IMR-90 (cell line): ENCODE measurements around the gene ROBO1. TPM values are rescaled to one million over a fixed set of nuclear protein-coding genes. Genes with fewer than 3 reads are reported as not detected.

Source experiments
- ATAC-seq: fragments of 200-7000 bp; cut with Tn5 transposase; 2 replicates; pipeline ENCODE4 v1.9.1; 2020; ENCODE audit warnings: low read depth, mild to moderate bottlenecking, moderate library complexity
- BruUV-seq: library from RNA; stranded (reverse); fragments of 400-500 nt; replicated peaks from 2 replicates; lab custom pipeline; 2021; lab: Mats Ljungman, UMichigan
- CTCF ChIA-PET: fragments of 300-600 bp; formaldehyde crosslinking; extraction: SDS; loops from one replicate; lab custom pipeline; 2021; ENCODE audit warnings: antibody characterized with exemption; lab: Yijun Ruan, JAX
- POLR2A ChIA-PET: fragments of 300-600 bp; sonication (Branson Sonifier 250); formaldehyde crosslinking; loops from one replicate; lab custom pipeline; 2022; ENCODE audit warnings: antibody characterized with exemption; ENCODE audit not compliant: unreplicated experiment; lab: Charles Lee
- DNase-seq: peaks from one replicate; pipeline ENCODE4 v3.0.0; 2013
- H2AFZ ChIP-seq: replicated peaks from 2 replicates; pipeline ENCODE3; 2013; ENCODE audit warnings: low read length, mild to moderate bottlenecking; ENCODE audit not compliant: poor library complexity
- H2AK5ac ChIP-seq: 2 replicates; pipeline ENCODE4 v1.6.1; 2013; ENCODE audit warnings: low read depth, low read length, inconsistent platforms
- H2AK9ac ChIP-seq: replicated peaks from 2 replicates; pipeline ENCODE3; 2013; ENCODE audit warnings: mild to moderate bottlenecking, low read depth, low read length, moderate library complexity; ENCODE audit not compliant: poor library complexity
- H2BK120ac ChIP-seq: 2 replicates; pipeline ENCODE4 v1.6.1; 2013; ENCODE audit warnings: low read depth, low read length, inconsistent platforms
- H2BK15ac ChIP-seq: 3 replicates; pipeline ENCODE4 v1.6.1; 2013; ENCODE audit warnings: low read depth, low read length, inconsistent platforms
- H2BK20ac ChIP-seq: 2 replicates; pipeline ENCODE4 v1.6.1; 2013; ENCODE audit warnings: low read depth, mild to moderate bottlenecking, inconsistent platforms, low read length, moderate library complexity
- H2BK5ac ChIP-seq: 2 replicates; pipeline ENCODE4 v1.6.1; 2013; ENCODE audit warnings: mild to moderate bottlenecking, low read depth, low read length, inconsistent platforms; ENCODE audit not compliant: poor library complexity, severe bottlenecking
- H3K14ac ChIP-seq: replicated peaks from 2 replicates; pipeline ENCODE4 v1.6.1; 2013; ENCODE audit warnings: low read depth, low read length, inconsistent platforms
- H3K18ac ChIP-seq: 2 replicates; pipeline ENCODE4 v1.6.1; 2013; ENCODE audit warnings: low read depth, low read length, control low read depth
- H3K23ac ChIP-seq: 2 replicates; pipeline ENCODE4 v1.6.1; 2013; ENCODE audit warnings: low read depth, low read length, inconsistent platforms
- H3K27ac ChIP-seq: 2 replicates; pipeline ENCODE4 v1.5.1; 2013; ENCODE audit warnings: mild to moderate bottlenecking, control low read depth, low read length; ENCODE audit not compliant: insufficient read depth
- H3K27me3 ChIP-seq: 2 replicates; pipeline ENCODE4 v1.6.1; 2013; ENCODE audit warnings: low read length; ENCODE audit not compliant: control insufficient read depth, insufficient read depth
- H3K36me3 ChIP-seq: 2 replicates; pipeline ENCODE4 v1.6.1; 2013; ENCODE audit warnings: low read length, mixed read lengths; ENCODE audit not compliant: control insufficient read depth, insufficient read depth
- H3K4ac ChIP-seq: 2 replicates; pipeline ENCODE4 v1.6.1; 2013; ENCODE audit warnings: low read depth, low read length, inconsistent platforms
- H3K4me1 ChIP-seq: 2 replicates; pipeline ENCODE4 v1.6.1; 2013; ENCODE audit warnings: low read length, mixed read lengths; ENCODE audit not compliant: control insufficient read depth, insufficient read depth
- H3K4me2 ChIP-seq: 2 replicates; pipeline ENCODE4 v1.6.1; 2013; ENCODE audit warnings: low read depth, mild to moderate bottlenecking, control low read depth, low read length, moderate library complexity
- H3K4me3 ChIP-seq: 2 replicates; pipeline ENCODE4 v1.5.1; 2013; ENCODE audit warnings: low read depth, mild to moderate bottlenecking, control low read depth, low read length, moderate library complexity; ENCODE audit not compliant: insufficient read depth
- H3K56ac ChIP-seq: 2 replicates; pipeline ENCODE4 v1.6.1; 2013; ENCODE audit warnings: low read length, inconsistent platforms; ENCODE audit not compliant: insufficient read depth; ENCODE audit errors: extremely low read depth
- H3K79me1 ChIP-seq, 2 experiments: 2 replicates each; pipeline ENCODE4 v1.6.1; 2013; ENCODE audit warnings: low read length in 2 of 2, inconsistent platforms in 1 of 2, low read depth in 1 of 2
- H3K9ac ChIP-seq: 2 replicates; pipeline ENCODE4 v1.6.1; 2013; ENCODE audit warnings: low read depth, low read length, control low read depth
- H3K9me1 ChIP-seq: 2 replicates; pipeline ENCODE4 v1.6.1; 2013; ENCODE audit warnings: low read length, inconsistent platforms; ENCODE audit not compliant: insufficient read depth
- H3K9me3 ChIP-seq: 2 replicates; pipeline ENCODE4 v1.6.1; 2013; ENCODE audit warnings: low read length; ENCODE audit not compliant: control insufficient read depth, insufficient read depth
- H4K20me1 ChIP-seq: 2 replicates; pipeline ENCODE4 v1.6.1; 2013; ENCODE audit warnings: low read length, inconsistent platforms; ENCODE audit not compliant: insufficient read depth
- H4K5ac ChIP-seq: 2 replicates; pipeline ENCODE4 v1.6.1; 2013; ENCODE audit warnings: mild to moderate bottlenecking, low read depth, low read length, control low read depth
- H4K8ac ChIP-seq, 2 experiments: 2 replicates each; pipeline ENCODE4 v1.6.1; 2013; ENCODE audit warnings: low read depth in 2 of 2, low read length in 2 of 2, control low read depth in 1 of 2, inconsistent platforms in 1 of 2
- H4K91ac ChIP-seq: 2 replicates; pipeline ENCODE4 v1.6.1; 2013; ENCODE audit warnings: low read depth, low read length, inconsistent platforms; ENCODE audit not compliant: insufficient read depth
- BHLHE40 ChIP-seq: fragments of 150-350 bp; IDR thresholded peaks from 2 replicates; pipeline ENCODE4 v1.6.1; 2016; ENCODE audit warnings: mild to moderate bottlenecking, low read depth, low read length
- CEBPB ChIP-seq: IDR thresholded peaks from 2 replicates; pipeline ENCODE4 v1.6.1; 2012; ENCODE audit warnings: low read depth, low read length, improper control_type of control experiment
- CHD1 ChIP-seq: IDR thresholded peaks from 2 replicates; pipeline ENCODE4 v1.6.1; 2012; ENCODE audit warnings: low read depth, low read length, improper control_type of control experiment
- FOS ChIP-seq: fragments of 150-350 bp; IDR thresholded peaks from 2 replicates; pipeline ENCODE4 v1.6.1; 2016; ENCODE audit warnings: low read depth, low read length
- MAFK ChIP-seq: IDR thresholded peaks from 2 replicates; pipeline ENCODE4 v1.6.1; 2012; ENCODE audit warnings: low read depth, low read length, improper control_type of control experiment
- MAZ ChIP-seq: IDR thresholded peaks from 2 replicates; pipeline ENCODE4 v1.6.1; 2012; ENCODE audit warnings: low read depth, mild to moderate bottlenecking, low read length, improper control_type of control experiment, moderate library complexity, borderline replicate concordance
- MXI1 ChIP-seq: IDR thresholded peaks from 2 replicates; pipeline ENCODE4 v1.6.1; 2012; ENCODE audit warnings: low read depth, mild to moderate bottlenecking, low read length, moderate library complexity, borderline replicate concordance
- NFE2L2 ChIP-seq: fragments of 150-350 bp; IDR thresholded peaks from 2 replicates; pipeline ENCODE4 v1.6.1; 2016; ENCODE audit warnings: low read depth, mild to moderate bottlenecking, low read length
- POLR2A ChIP-seq: IDR thresholded peaks from 2 replicates; pipeline ENCODE4 v1.6.1; 2012; ENCODE audit warnings: mild to moderate bottlenecking, low read depth, low read length
- RAD21 ChIP-seq: IDR thresholded peaks from 2 replicates; pipeline ENCODE4 v1.6.1; 2012; ENCODE audit warnings: low read length, improper control_type of control experiment
- RCOR1 ChIP-seq: IDR thresholded peaks from 2 replicates; pipeline ENCODE4 v1.6.1; 2012; ENCODE audit warnings: mild to moderate bottlenecking, low read length, improper control_type of control experiment; ENCODE audit not compliant: insufficient replicate concordance
- RFX5 ChIP-seq: IDR thresholded peaks from 2 replicates; pipeline ENCODE4 v1.8.0; 2012; ENCODE audit warnings: low read depth, mild to moderate bottlenecking, low read length, moderate library complexity
- SMC3 ChIP-seq: fragments of 150-350 bp; IDR thresholded peaks from 2 replicates; pipeline ENCODE4 v1.6.1; 2016; ENCODE audit warnings: low read depth, mild to moderate bottlenecking, antibody characterized with exemption, low read length, moderate library complexity
- WGBS, 2 experiments: methylation state at CpG; one replicate each; pipeline versions ENCODE4 v1.1.5 to v1.1.7; 2013; ENCODE audit warnings: missing lambda C conversion rate in 2 of 2; ENCODE audit not compliant: insufficient read length in 1 of 2; ENCODE audit errors: extremely low coverage in 2 of 2; 5-methylcytosine and 5-hydroxymethylcytosine counted together
- dilution Hi-C: fragments of 300-500 bp; cut with HindIII; formaldehyde crosslinking; loops from one replicate; pipeline ENCODE4 v1.14.3; 2018; ENCODE audit warnings: low sequenced_read_pairs; ENCODE audit not compliant: unreplicated experiment
- in situ Hi-C: fragments of 300-500 bp; cut with MboI; formaldehyde crosslinking; loops from 3 replicates; pipeline ENCODE4 v1.14.3; 2019; ENCODE audit warnings: low sequenced_read_pairs, inconsistent platforms, mixed read lengths
- intact Hi-C: fragments of 100-400 bp; cut with micrococcal nuclease; formaldehyde crosslinking; loops from 2 replicates; pipeline ENCODE4 v1.10.0; 2022
- polyA plus RNA-seq, 3 experiments: library from polyadenylated mRNA; depleted of rRNA; stranded (reverse); fragments of >200 nt; gene quantifications; 2 replicates each; pipeline ENCODE4 v1.2.3, GENCODE V29; 2012; ENCODE audit warnings: low replicate concordance in 1 of 3
- total RNA-seq: library from RNA; depleted of rRNA; stranded (reverse); fragments of >200 nt; gene quantifications from 2 replicates; pipeline ENCODE4 v1.2.3, GENCODE V29; 2012
- TF ChIP-seq, protein P1 (sequence below): fragments of 150-350 bp; IDR thresholded peaks from 2 replicates; pipeline ENCODE4 v1.6.1; 2017; ENCODE audit warnings: mild to moderate bottlenecking, antibody characterized with exemption, low read length, low read depth
- TF ChIP-seq, protein P2 (sequence below): fragments of 150-350 bp; IDR thresholded peaks from 2 replicates; pipeline ENCODE4 v1.6.1; 2016; ENCODE audit warnings: low read depth, mild to moderate bottlenecking, low read length, moderate library complexity, borderline replicate concordance
- TF ChIP-seq, protein P3 (sequence below): conservative IDR thresholded peaks from 2 replicates; pipeline ENCODE4 v1.5.1; 2012; ENCODE audit warnings: mild to moderate bottlenecking, low read depth, low read length, improper control_type of control experiment

ROBO1 gene
- total and polyA plus RNA-seq, 2 of the 4 experiments (the other 2 are of a cell fraction) = 24.1 to 53.9 TPM

DNA sequence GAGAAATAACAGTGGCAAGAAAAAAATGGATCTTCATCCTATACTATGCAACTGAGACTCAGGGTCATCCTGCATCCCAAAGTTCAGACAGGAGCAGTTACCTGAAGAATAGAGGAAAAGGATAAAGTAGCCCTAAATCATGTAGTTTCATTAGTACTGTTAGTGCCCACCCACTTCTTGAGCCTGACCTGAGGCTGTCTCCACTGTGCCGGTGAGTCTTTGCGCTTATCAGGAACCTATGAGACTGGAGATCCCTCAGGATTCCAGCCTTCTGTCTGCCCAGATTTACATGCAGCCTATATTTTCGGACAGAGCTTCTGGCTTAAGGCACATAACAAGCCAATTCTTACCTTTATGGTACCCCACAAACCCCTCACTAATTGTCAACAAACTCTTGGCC lies 791.6 kb downstream of the ROBO1 start:
- no peak overlapping the region for H3K27ac ChIP-seq
- no peaks in the 10 kb centered on the region for H3K36me3 ChIP-seq
- H4K8ac ChIP-seq = no peak overlapping the region
- H3K9me3 ChIP-seq = no peaks in the 10 kb centered on the region
- H3K79me1 ChIP-seq = peaks cover 16 to 18% of the 10 kb centered on the region in 2 experiments
- DNase-seq = no peak
- H3K9ac ChIP-seq = no peak overlapping the region
- H3K18ac ChIP-seq = no peak overlapping the region
- no TSS peak for BruUV-seq
- no peak overlapping the region for H4K5ac ChIP-seq
- H3K56ac ChIP-seq = no peak overlapping the region
- TF ChIP-seq, protein P1, sequence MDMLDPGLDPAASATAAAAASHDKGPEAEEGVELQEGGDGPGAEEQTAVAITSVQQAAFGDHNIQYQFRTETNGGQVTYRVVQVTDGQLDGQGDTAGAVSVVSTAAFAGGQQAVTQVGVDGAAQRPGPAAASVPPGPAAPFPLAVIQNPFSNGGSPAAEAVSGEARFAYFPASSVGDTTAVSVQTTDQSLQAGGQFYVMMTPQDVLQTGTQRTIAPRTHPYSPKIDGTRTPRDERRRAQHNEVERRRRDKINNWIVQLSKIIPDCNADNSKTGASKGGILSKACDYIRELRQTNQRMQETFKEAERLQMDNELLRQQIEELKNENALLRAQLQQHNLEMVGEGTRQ = no peak
- TF ChIP-seq CEBPB (no peak), RCOR1 (no peak), SMC3 (no peak), CHD1 (no peak), FOS (no peak), MXI1 (no peak), NFE2L2 (no peak), BHLHE40 (no peak), MAFK (no peak), MAZ (no peak), RFX5 (no peak), RAD21 (no peak), POLR2A (no peak)
- TF ChIP-seq, protein P2, sequence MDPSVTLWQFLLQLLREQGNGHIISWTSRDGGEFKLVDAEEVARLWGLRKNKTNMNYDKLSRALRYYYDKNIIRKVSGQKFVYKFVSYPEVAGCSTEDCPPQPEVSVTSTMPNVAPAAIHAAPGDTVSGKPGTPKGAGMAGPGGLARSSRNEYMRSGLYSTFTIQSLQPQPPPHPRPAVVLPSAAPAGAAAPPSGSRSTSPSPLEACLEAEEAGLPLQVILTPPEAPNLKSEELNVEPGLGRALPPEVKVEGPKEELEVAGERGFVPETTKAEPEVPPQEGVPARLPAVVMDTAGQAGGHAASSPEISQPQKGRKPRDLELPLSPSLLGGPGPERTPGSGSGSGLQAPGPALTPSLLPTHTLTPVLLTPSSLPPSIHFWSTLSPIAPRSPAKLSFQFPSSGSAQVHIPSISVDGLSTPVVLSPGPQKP = no peak
- TF ChIP-seq, protein P3, sequence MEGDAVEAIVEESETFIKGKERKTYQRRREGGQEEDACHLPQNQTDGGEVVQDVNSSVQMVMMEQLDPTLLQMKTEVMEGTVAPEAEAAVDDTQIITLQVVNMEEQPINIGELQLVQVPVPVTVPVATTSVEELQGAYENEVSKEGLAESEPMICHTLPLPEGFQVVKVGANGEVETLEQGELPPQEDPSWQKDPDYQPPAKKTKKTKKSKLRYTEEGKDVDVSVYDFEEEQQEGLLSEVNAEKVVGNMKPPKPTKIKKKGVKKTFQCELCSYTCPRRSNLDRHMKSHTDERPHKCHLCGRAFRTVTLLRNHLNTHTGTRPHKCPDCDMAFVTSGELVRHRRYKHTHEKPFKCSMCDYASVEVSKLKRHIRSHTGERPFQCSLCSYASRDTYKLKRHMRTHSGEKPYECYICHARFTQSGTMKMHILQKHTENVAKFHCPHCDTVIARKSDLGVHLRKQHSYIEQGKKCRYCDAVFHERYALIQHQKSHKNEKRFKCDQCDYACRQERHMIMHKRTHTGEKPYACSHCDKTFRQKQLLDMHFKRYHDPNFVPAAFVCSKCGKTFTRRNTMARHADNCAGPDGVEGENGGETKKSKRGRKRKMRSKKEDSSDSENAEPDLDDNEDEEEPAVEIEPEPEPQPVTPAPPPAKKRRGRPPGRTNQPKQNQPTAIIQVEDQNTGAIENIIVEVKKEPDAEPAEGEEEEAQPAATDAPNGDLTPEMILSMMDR = no peak
- peak overlapping the region; percentile 16 for H2BK20ac ChIP-seq
- no peak overlapping the region for H2AFZ ChIP-seq
- in situ Hi-C loops = loop anchor here (25.0 kb wide), 1 partner anchor 314 kb away; no protein-coding TSS in a partner anchor
- no peaks in the 10 kb centered on the region for H4K20me1 ChIP-seq
- no peak overlapping the region for H3K4me2 ChIP-seq
- peak overlapping the region; percentile 4 for H3K23ac ChIP-seq
- no peak overlapping the region for H2BK5ac ChIP-seq
- no peak overlapping the region for H4K91ac ChIP-seq
- POLR2A ChIA-PET = no interaction called here
- H2BK120ac ChIP-seq = no peak overlapping the region; the same call in 1 of the 2 replicates
- no peaks in the 10 kb centered on the region for H3K4me1 ChIP-seq
- dilution Hi-C loops = no loop called here
- H3K4ac ChIP-seq = no peak overlapping the region
- CTCF ChIA-PET = interaction anchor here (0.6 kb wide), 1 partner anchor 157 kb away, joined by 3 read pairs; no protein-coding TSS in a partner anchor
- intact Hi-C loops = no loop called here
- no peak overlapping the region for H2BK15ac ChIP-seq
- H2AK5ac ChIP-seq = no peak overlapping the region
- 100% methylated on average over 2 of the region's 3 CpGs; no CpG with 5 or more reads in 1 of the 2 experiments for WGBS, 2 experiments
- H3K27me3 ChIP-seq = no peaks in the 10 kb centered on the region
- H3K9me1 ChIP-seq = no peaks in the 10 kb centered on the region
- no peak for ATAC-seq
- H3K4me3 ChIP-seq = no peak overlapping the region
- no peak overlapping the region for H3K14ac ChIP-seq
- no peak overlapping the region for H2AK9ac ChIP-seq
